A549 (cell line): ENCODE data around the gene RHCG.

Experiments
- BCL3 ChIP-seq: fragments of >200 bp; sonication (Bioruptor Twin); formaldehyde crosslinking; IDR thresholded peaks from 3 replicates; pipeline ENCODE4 v1.6.1; 2016
- CTCF ChIP-seq: fragments of >200 bp; sonication (Bioruptor Twin); formaldehyde crosslinking; IDR thresholded peaks from 3 replicates; pipeline ENCODE4 v1.5.1; 2016
- E2F6 ChIP-seq: IDR thresholded peaks from 2 replicates; pipeline ENCODE4 v1.6.1; 2012; ENCODE audit warnings: low read depth, borderline replicate concordance
- HDAC2 ChIP-seq: fragments of 200-600 bp; sonication (generic); IDR thresholded peaks from 2 replicates; pipeline ENCODE4 v1.6.1; 2016
- JUNB ChIP-seq: fragments of >200 bp; sonication (Bioruptor Twin); formaldehyde crosslinking; IDR thresholded peaks from 2 replicates; pipeline ENCODE4 v1.6.1; 2016
- MAFK ChIP-seq: fragments of 450-650 bp; IDR thresholded peaks from 2 replicates; pipeline ENCODE4 v1.6.1; 2014; ENCODE audit not compliant: partially characterized antibody
- POLR2A ChIP-seq: IDR thresholded peaks from 2 replicates; pipeline ENCODE4 v1.6.1; 2012; ENCODE audit warnings: mild to moderate bottlenecking, low read length
- RCOR1 ChIP-seq: fragments of 150-350 bp; IDR thresholded peaks from 2 replicates; pipeline ENCODE4 v1.6.1; 2014; ENCODE audit warnings: antibody characterized with exemption, low read length, low read depth
- SMC3 ChIP-seq: fragments of >200 bp; sonication (Bioruptor Twin); formaldehyde crosslinking; IDR thresholded peaks from 3 replicates; pipeline ENCODE4 v1.6.1; 2018; ENCODE audit warnings: inconsistent platforms
- ZNF302 ChIP-seq: fragments of 250-450 bp; sonication (Bioruptor Pico); IDR thresholded peaks from 2 replicates; pipeline ENCODE4 v1.9.0; 2021; ENCODE audit warnings: inconsistent platforms, mild to moderate bottlenecking, moderate library complexity

- peak; percentile 96 for TF ChIP-seq CTCF
- no peak for TF ChIP-seq ZNF302 (CRISPR knock-in tag)
- TF ChIP-seq E2F6, result peak; percentile 74
- TF ChIP-seq JUNB, result no peak
- TF ChIP-seq BCL3, result no peak
- TF ChIP-seq POLR2A, result 0 out of 2 replicates have a peak, but pooled peaks have one; percentile 8
- no peak for TF ChIP-seq HDAC2
- TF ChIP-seq SMC3, result peak; percentile 91
- no peak for TF ChIP-seq RCOR1
- no peak for TF ChIP-seq MAFK
Measured at GRCh38 chr15:89430530-89431341, 65.6 kb downstream of the RHCG start.
